Measurements from ENCODE around the gene ROM1.
A peak's percentile ranks its signal among the peaks of the same experiment; 100 is the strongest.
"Not testable (repeated sequence)": the region's sequence is repeated elsewhere in the genome, so short reads cannot be mapped to it uniquely, and the experiment has no call there.

ROM1 gene, protein sequence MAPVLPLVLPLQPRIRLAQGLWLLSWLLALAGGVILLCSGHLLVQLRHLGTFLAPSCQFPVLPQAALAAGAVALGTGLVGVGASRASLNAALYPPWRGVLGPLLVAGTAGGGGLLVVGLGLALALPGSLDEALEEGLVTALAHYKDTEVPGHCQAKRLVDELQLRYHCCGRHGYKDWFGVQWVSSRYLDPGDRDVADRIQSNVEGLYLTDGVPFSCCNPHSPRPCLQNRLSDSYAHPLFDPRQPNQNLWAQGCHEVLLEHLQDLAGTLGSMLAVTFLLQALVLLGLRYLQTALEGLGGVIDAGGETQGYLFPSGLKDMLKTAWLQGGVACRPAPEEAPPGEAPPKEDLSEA

DNA sequence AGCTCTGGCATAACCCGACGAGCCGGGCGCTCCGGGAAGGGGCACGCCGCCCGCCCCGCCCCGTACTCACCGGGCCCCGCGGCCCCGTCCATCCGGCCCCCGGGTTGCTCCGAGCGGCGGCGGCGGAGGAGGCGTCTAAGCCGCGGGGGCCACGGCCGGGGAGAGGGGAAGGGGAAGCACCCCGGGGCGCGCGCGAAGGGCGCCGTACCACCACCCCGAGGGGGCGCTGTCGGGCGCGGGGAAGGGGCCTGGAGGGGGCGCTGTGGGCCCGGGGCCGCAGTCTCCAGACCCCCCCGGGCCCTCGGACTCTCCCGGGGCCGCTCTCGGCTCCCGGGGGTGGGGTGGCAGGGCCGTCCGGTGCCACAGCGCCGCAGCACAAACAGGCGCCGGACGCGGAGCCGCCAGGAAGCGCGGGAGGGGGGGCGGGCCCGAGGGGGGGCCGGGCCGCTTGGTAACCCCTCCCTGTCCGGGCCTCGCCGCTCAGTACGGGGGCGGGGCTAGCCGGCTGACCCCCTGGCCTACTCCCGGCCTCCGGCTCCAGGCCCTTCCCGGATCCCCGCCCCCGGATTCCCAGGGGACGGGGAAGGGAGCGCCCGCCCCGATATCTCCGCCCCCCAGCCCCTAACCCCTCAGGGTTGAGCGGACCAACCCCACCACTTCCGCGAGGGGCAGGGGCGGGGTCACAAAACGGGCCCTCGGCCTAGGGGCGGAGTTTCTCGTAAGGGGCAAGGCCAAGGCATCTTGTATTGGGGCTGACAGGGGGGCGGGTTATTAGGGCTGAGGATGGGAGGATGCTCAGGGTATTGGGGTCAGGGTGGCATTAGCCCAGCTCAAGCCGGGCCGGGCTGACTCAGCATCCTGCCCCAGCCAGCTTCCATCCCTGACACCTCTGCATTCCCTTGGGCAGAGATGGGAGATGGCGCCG is at the start of gene ROM1, which contains the start of gene EML3:
Gene ROM1, plus strand, starts transcription at position 892 of the 925 bp plus-strand sequence. Its CDS starts 25 bp downstream, at position 917.
Gene EML3, minus strand, starts transcription at position 410 of the 925 bp plus-strand sequence. Its CDS starts 318 bp downstream, at position 92.
- peak; percentile 51 to 84 (median 70) for DNase-seq

DNA sequence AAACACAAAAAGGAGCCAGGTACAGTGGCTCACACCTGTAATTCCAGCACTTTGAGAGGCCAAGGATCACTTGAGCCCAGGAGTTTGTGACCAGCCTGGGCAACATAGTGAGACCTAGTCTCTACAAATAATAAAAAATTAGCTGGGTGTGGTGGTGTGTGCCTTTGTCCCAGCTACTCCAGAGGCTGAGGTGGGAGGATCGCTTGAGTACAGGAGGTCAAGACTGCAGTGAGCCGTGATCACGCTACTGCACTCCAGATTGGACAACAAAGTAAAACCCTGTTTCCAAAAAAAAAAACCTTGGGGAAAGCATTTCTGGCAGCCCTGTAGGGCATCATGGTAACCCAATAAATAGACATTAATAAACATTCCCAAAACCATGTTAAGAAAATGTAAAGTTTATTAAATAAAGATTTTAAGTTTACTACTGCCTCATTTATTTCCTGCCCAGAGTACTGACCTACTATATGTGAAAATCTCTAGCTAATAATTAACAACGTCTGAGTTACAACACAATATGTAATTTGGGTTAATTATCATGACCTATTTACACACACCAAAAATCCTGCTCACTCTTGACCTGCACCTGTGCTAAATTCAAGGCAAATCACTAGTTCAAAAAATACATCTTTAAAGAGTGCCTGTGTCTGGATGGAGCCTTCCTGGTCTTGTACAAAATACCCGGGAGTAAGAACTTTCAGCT is 47.8 kb upstream of the ROM1 start:
- no peak for DNase-seq

DNA sequence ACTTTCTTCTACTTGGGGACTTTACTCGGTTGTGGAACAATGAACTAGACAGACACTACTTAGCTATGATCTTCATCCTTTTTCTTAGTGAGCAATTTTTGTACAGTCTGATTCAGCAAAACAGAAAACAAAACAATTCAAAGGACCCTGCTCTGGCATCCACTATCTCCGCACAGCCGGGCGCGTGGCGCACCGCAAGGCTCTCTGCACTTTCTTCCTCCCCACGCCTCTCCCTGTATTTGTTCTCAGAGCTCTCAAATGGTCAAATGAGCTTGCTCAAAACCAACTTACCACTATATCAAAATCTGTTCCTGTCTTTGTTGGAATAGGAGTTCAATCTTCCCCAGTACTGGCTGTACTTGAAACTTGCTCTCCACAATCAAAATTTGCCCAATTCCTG is 46.8 kb upstream of the ROM1 start:
- DNase-seq, result no peak

DNA sequence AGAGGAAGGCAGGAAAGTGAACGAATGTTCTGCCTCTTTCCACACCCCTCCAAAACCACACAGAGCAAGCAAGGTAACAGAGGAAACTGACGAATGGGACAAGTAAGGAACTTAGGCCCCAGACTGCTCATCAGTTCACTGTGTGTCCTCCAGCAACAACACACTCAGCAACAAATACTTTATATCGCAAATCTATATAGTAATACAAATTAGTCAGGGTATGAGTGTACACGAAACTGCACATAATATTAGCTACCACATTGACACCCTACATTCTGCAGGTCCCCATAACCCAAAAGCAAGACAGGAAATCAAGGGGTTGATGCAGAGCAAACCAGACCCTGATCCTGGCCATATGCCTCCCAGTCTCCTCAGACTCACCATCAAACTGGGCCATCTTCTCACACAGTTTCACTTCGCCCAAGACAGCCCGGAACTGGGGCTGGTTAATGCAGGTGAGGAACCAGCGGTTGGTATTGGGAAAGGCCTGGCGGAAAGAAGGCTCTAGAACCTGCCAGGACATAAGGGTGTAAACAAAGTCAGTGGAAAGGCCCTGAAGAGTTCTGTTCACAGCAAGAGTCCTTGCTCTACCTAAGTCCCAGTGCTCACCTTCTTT is 45.9 kb upstream of the ROM1 start:
- DNase-seq, result no peak

DNA sequence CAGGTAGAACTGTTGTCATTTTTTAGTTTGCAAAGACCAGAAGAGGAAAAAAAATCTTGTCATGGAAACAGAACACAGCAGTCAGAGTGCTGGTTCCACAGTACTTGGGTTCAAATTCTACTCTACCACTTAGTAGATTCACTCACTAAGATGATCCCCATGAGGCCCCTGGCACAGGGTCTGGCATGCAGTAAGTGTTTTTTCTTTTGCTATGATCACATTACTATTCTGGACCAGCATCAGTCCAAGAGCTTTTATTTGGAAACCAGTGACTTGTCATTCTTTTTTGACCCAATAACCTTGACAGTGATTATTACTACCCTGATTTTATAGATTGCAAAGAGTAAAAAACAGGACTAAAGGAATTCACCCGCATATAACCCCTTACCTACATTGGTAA is 43.4 kb upstream of the ROM1 start:
- DNase-seq, result no peak

DNA sequence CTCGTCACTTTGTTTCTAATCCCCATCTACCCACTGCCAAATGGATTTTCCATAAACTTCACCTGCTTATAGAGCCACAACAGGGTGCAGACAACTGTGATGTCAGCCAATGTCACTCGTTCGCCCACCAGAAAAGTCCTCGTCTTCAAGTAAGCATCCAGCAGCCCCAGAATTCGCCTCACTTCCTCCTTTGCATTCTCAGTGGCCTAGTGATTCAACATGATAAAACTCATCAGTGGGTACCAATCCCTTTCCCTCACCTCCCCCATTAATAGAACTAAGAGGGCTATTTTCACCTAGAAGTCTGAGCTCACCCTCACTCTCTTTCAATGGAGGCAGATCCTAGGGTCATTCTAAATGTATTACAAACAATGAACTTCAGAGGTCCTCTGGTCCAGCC is 42.2 kb upstream of the ROM1 start:
- DNase-seq, result not testable (repeated sequence)

DNA sequence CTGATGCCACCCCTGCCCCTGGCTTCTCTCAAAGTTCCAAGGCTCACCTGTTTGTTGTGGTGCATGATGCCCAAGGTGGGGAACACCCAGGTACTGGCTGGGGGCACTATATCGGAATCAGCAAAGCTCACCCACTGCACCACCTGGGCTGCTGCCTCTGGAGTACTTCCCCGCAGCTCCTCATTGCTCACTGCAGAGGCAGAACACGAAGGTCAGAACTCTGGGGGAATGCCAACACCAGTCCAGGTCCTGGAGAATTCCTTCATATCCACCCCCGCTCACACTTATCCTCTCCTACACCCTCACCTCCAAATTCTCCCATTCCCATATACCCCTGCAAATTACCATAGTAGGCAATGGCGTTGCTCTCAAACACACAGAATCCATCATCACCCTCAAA is 41.6 kb upstream of the ROM1 start:
- DNase-seq, result not testable (repeated sequence)

DNA sequence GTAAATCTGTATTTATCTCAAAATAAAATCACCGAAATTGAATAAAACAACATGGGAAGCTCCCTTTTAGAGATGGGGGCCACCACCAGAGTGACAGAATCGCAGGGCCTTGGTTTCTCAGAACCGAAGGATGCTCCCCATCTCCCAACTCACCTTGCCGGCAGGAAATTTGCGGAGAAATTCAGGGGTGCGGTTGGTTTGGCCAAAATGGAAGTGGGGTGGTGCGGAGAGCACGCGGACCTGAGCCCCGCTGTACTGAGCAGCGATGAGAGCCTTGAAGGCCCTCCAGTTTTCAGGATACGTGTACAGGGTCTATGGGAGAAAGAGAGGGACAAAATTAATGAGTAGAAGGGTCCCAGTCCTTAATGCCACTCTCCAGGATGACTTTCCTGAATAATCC is 40.6 kb upstream of the ROM1 start:
- DNase-seq, result no peak

DNA sequence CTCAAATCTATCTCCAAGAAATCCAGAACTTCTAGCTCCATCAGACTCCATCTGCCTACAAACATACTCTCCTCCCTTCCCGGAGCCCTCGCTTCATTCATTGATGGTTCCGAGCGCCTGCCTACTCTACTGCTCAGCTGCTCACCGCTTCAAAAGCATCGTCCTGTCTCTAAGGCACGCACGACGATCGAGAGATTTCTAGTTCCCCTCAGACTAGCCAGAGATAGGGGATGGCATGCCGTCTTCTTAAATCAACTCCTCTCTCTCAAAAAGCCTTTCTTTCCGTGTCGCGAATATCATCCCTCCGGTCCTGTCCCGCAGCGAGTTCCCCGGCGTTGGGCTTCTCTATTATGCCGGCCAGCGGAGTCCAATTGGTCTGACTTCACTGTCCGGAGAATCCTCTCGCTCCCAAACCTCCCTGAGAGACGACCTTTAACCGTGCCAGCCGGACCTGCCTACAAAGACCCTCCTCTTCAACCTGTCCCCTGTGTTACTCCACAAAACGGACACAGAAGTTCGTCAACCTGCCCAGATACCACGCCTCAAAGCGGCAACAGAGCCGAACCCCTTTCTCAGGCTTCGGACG is 40.0 kb upstream of the ROM1 start:
- no peak for DNase-seq

DNA sequence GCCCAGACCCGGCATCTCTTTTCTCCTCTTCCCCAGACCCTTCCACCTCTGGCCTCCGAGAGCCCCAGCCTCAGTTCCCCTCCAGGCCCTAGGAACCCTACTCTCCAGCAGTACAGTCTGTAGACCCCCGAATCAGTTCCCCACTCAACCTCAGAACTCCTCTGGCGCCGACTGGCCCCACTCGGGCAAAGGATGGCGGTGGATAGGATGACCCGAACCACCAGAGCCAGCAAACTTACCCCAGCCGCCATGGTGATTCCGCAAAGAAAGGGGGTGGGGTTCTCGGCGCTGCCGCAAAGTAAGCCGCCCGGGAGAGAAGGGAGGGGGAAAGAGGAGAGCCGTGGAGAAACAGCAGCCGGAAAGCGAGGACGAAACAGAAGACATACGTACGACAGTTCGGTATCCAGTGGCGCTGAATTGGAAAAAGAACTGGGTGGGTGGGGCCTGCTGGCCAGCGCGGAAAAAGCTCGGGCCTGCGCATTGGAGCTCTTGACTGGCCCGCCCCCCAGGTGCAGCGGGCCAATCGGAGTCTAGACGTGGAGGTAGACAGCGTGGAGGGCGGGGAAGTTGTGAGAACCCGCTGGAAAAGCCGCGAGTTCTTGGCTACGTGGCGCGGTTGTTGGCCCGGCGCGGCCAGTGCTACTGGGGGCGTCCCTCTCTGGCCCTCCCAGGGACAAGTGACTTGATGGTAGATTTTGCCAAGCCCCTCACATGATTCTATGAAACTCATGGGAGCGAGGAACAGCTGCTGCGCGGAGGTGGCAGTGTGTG is 39.3 kb upstream of the ROM1 start, which contains the start of gene EEF1G:
Gene EEF1G, minus strand, starts transcription at position 300 of the 771 bp plus-strand sequence. Its CDS starts 49 bp downstream, at position 251.
- DNase-seq, result peak; percentile 85 to 95 (median 89)

DNA sequence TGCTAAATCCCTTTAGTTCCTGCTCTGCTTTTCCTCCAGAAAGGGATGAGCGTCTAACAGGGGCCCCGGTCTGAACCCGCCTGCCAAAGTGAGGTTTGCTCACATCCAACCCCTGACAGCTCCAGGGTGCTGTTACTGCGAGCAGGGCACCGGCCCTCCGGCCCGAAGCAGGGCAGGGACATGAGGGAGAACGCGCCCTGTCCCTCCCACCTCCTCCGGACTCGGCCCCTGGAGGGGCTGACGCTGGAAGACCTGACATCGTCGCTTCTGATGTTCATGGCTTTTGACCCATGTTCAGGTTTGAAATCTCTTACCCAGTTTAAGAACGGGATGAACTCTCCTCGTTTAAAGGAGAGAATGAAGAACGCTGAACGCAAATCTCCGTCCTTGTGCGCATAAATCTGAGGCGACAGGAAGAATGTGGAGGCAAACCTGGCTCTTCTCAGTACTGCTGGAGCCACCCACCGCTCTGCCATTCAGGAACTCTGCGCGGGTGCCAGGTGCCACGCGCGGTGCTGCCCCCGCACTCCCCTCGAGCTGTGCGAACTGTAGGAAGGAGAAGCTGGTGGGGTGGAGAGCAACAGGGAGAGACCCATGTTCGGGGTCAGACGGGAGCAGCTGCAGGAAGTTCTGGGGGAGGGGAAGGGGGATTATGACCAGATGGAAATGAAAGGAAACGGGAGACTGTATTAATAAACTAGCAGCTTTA is 38.5 kb upstream of the ROM1 start:
- DNase-seq, result no peak

DNA sequence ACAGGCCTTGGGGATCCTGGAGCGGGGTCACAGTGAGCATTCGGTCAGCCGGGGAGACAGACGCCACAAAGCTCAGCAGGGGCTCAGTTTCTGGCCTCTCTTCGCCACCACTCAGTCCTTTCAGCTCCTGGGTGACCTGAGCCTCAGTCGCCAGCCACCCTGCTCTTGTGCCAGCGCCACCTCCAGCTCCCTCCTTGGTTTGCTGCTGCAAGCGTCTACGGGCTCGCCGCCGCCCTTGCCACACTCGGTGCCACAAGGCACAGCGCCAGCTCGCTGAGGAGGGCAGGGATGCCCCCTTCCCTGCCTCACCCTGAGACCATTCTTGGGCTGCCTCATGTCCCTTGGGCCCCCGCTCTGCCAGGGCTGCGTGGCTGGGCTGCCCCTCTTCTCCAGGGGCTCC is 37.9 kb upstream of the ROM1 start:
- no peak for DNase-seq

DNA sequence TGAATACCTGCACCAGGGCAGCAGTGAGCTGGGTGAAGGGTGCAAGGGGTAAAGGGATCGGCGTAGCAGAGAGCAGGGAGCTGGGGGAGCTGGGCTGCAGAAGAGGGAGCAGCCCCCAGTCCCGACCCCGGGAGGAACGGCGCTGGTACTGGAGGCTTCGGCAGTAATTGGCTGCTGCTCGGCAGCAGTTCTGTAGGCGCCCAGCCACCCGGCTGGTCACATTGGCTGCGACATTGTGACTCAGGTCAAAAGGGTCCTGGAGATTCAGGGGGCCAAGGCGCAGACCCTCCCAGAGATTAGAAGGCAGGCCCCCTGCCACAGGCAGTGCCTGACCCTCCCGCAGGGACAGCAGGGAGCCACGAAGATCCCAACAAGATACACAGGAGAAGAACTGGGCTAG is 37.2 kb upstream of the ROM1 start:
- no peak for DNase-seq

DNA sequence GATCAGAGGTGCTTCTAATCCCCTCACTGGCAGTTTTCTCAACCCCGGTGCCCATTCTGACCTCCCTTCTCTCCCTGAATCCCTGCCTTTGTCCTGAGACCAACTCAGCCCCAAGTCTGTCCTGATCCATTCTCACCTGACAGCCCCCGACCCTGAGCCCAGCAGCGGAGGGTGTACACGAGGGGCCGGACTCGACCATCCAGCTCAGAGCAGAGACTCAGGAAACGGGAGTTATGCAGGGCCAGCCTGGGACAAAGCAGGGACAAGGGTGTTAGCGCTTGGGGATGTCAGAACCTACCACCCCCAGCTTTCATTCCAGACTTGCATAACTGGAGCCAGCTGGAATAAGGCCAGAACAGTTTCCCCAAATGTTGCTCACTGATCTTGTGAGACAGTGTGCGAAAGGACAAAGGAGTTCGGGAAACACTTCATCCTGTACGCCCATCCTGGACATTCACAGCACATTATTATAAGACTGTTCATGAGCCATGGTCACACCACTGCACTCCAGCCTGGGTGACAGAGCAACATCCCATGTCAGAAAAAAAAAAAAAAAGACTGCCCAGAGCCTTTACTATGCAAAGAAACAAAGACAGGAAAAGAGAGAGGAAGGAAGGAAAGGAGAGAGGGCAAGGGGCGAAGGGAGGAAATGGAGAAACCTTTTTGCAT is 35.9 kb upstream of the ROM1 start:
- DNase-seq, result no peak

DNA sequence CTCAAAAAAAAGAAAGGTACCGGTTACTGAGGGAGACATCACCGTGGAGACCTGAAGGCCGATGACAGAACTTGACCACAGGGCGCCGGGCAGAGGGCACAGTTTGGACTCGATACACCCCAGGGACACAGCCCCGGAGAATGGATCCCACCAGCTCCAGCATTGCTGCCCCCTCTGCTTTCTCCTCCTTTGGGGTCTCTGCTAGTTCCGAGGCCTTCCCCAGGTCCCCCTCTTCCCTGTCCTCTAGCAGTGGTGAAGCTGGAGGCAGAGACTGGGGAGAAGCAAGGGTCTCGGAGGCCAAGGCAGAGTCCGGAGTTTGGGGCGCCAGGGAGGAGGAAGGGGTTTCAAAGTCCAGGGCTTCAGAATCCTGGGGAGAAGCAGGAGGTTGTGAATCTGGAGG is 34.5 kb upstream of the ROM1 start:
- no peak for DNase-seq

DNA sequence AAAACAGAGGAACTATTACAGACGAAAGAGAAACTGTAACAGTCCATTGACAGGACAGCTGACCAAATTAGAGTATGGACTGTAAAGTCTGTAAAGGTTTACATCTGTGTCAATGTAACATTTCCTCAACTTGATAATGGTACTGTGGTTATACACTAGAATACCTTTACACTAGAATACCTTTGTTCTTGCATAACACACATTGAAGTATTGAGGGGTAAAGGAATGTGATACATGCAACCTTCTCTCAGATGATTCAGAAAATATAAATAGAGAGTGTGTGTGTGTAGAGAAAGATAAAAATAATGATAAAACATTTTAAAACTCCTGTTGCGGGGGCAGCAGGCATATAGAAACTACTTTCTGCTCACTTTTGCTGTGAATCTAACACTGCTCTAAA is 33.8 kb upstream of the ROM1 start:
- no peak for DNase-seq

DNA sequence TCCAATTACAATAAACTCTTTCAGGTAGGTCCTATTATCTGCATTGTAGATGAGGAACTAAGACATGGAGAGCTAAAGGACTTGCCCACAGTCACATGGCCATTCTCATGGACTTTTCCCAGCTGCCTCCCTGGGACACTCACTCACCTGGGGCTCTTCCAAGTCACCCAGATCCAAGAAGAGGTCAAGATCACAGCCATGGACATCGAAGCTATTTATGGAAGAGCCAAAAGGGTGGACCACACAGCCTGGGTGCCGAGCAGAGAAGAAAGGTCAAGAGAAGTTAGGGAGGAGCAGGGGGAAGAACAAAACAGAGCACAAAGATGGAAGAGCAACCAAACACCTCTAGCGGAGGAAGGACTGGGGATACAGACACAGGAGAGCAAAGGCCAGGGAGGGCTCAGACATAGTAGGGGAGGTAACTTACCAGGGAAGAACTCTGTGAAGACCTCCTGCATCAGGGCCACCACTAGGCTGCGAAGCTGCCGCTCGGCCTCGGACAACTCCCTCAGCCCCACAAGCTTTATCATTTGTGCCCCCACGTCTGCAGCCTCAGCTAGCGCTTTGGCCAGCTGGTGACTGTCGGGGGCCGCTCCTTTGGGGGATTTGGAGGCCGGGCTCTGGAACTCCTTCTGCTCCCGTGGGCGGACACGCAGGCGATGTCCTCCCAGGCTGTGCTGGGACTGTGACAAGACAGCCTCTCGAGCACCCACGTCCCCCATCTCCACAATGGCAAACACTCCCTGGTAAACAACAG is 31.9 kb upstream of the ROM1 start:
- DNase-seq, result no peak

DNA sequence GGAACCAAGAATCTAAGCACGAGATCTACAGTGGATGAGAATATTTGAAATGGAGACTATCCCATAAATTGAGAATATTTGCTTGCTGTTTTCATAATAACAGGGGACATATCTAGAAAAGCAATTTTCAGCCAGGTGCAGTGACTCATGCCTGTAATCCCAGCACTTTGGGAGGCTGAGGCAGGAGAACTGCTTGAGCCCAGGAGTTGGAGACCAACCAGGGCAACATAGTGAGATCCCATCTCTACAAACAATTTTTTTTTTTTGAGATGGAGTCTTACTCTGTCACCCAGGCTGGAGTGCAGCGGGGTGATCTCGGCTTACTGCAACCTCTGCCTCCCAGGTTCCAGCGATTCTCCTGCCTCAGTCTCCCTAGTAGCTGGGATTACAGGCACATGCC is 31.3 kb upstream of the ROM1 start:
- not testable (repeated sequence) for DNase-seq

DNA sequence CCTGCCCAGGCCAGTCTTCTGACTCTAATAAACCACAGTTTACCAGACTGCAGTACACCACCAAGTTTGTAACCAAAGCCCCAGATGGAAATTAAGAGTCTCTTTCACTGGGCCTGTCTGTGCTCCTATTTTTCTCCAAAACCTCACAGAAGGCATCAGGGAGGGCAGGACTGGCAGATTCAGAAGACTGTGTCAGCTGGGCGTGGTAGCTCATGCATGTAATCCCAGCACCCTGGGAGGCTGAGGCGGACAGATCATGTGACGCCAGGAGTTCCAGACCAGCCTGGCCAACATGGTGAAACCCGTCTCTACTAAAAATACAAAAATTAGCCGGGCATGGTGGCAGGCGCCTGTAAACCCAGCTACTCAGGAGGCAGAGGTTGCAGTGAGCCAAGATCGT is 27.7 kb upstream of the ROM1 start:
- not testable (repeated sequence) for DNase-seq
